ENCODE results near the gene LRFN3. TPM values are rescaled to one million over a fixed set of nuclear protein-coding genes. Genes with fewer than 3 reads are reported as not detected.
A peak's percentile ranks its signal among the peaks of the same experiment; 100 is the strongest.
"Not testable (repeated sequence)": the region's sequence is repeated elsewhere in the genome, so short reads cannot be mapped to it uniquely, and the experiment has no call there.

LRFN3 gene
- total RNA-seq, 1 donor from 2014 or later: 10.8 TPM

- no peaks in the 10 kb centered on the region for H3K9me3 Mint-ChIP-seq
- no peak overlapping the region for H3K4me3 Mint-ChIP-seq (ENCODE audit: low read depth)
- no peaks in the 10 kb centered on the region for H3K4me1 Mint-ChIP-seq (ENCODE audit: low read depth)
- no peaks in the 10 kb centered on the region for H3K36me3 Mint-ChIP-seq (ENCODE audit: low read depth)
- DNase-seq (ENCODE audit: low spot score): peak; percentile 19
- intact Hi-C loops (cut with micrococcal nuclease): no loop called here
- no peak overlapping the region for H3K27ac Mint-ChIP-seq
- peaks cover 5% of the 10 kb centered on the region for H3K27me3 Mint-ChIP-seq (ENCODE audit: low read depth)
These were observed 41.5 kb downstream of the LRFN3 start for GRCh38 chr19:35977446-35978222.

DNA sequence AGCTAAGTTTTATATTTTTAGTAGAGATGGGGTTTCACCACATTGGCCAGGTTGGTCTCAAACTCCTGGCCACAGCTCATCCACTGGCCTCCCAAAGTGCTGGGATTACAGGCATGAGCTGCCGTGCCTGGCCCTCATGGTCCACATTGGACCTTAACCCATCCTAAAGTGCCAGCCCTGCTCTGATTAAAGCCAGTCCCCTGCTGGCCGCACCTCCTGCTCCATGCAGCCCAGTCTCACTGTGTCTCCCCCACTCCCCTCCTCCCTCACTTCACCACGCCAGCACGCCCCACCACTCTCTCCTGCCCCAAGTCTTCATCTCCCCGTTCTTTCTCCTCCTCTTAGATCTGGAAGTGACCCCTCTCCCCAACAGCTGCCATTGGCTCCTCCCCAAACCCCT, 42.1 kb downstream of the LRFN3 start:
- Mint-ChIP-seq H3K4me1 (ENCODE audit: low read depth) (no peaks in the 10 kb centered on the region), H3K27ac (no peak overlapping the region), H3K9me3 (no peaks in the 10 kb centered on the region), H3K27me3 (ENCODE audit: low read depth) (peaks cover 5% of the 10 kb centered on the region), H3K36me3 (ENCODE audit: low read depth) (no peaks in the 10 kb centered on the region), H3K4me3 (ENCODE audit: low read depth) (no peak overlapping the region)
- no peak for DNase-seq (ENCODE audit: low spot score)
- intact Hi-C loops (cut with micrococcal nuclease): no loop called here

GRCh38 chr19:35978832-35979365, 42.7 kb downstream of the LRFN3 start:
- H3K4me3 Mint-ChIP-seq (ENCODE audit: low read depth): no peak overlapping the region
- no peaks in the 10 kb centered on the region for H3K36me3 Mint-ChIP-seq (ENCODE audit: low read depth)
- no peak overlapping the region for H3K27ac Mint-ChIP-seq
- no peaks in the 10 kb centered on the region for H3K9me3 Mint-ChIP-seq
- no peak for DNase-seq (ENCODE audit: low spot score)
- intact Hi-C loops (cut with micrococcal nuclease): no loop called here
- no peaks in the 10 kb centered on the region for H3K4me1 Mint-ChIP-seq (ENCODE audit: low read depth)
- peaks cover 5% of the 10 kb centered on the region for H3K27me3 Mint-ChIP-seq (ENCODE audit: low read depth)

- DNase-seq (ENCODE audit: low spot score); H3K36me3 Mint-ChIP-seq (ENCODE audit: low read depth); H3K9me3 Mint-ChIP-seq; H3K4me3 Mint-ChIP-seq (ENCODE audit: low read depth); H3K4me1 Mint-ChIP-seq (ENCODE audit: low read depth); intact Hi-C loops (cut with micrococcal nuclease); H3K27ac Mint-ChIP-seq: not testable (repeated sequence)
- H3K27me3 Mint-ChIP-seq (ENCODE audit: low read depth): peaks cover 19% of the 10 kb centered on the region
These were observed 44.8 kb downstream of the LRFN3 start for GRCh38 chr19:35980997-35981396.

GRCh38 chr19:35983177-35983576, 47.0 kb downstream of the LRFN3 start:
- intact Hi-C loops (cut with micrococcal nuclease): no loop called here
- H3K9me3 Mint-ChIP-seq: no peaks in the 10 kb centered on the region
- H3K27ac Mint-ChIP-seq: no peak overlapping the region
- H3K4me1 Mint-ChIP-seq (ENCODE audit: low read depth): peaks cover 2% of the 10 kb centered on the region
- peaks cover 30% of the 10 kb centered on the region for H3K27me3 Mint-ChIP-seq (ENCODE audit: low read depth)
- no peaks in the 10 kb centered on the region for H3K36me3 Mint-ChIP-seq (ENCODE audit: low read depth)
- DNase-seq (ENCODE audit: low spot score): no peak
- no peak overlapping the region for H3K4me3 Mint-ChIP-seq (ENCODE audit: low read depth)

GRCh38 chr19:35986111-35986510, 49.9 kb downstream of the LRFN3 start:
- Mint-ChIP-seq H3K9me3 (no peaks in the 10 kb centered on the region), H3K36me3 (ENCODE audit: low read depth) (no peaks in the 10 kb centered on the region), H3K4me3 (ENCODE audit: low read depth) (peak overlapping the region; percentile 53), H3K27ac (no peak overlapping the region), H3K27me3 (ENCODE audit: low read depth) (peaks cover 33% of the 10 kb centered on the region), H3K4me1 (ENCODE audit: low read depth) (peaks cover 2% of the 10 kb centered on the region)
- DNase-seq (ENCODE audit: low spot score): no peak
- intact Hi-C loops (cut with micrococcal nuclease): no loop called here

GRCh38 chr19:35986664-35987570, 50.7 kb downstream of the LRFN3 start:
- DNase-seq (ENCODE audit: low spot score): no peak
- H3K4me3 Mint-ChIP-seq (ENCODE audit: low read depth): peak overlapping the region; percentile 74
- H3K27ac Mint-ChIP-seq: no peak overlapping the region
- H3K27me3 Mint-ChIP-seq (ENCODE audit: low read depth): peaks cover 33% of the 10 kb centered on the region
- H3K4me1 Mint-ChIP-seq (ENCODE audit: low read depth): peaks cover 2% of the 10 kb centered on the region
- no peaks in the 10 kb centered on the region for H3K36me3 Mint-ChIP-seq (ENCODE audit: low read depth)
- H3K9me3 Mint-ChIP-seq: no peaks in the 10 kb centered on the region
- intact Hi-C loops (cut with micrococcal nuclease): no loop called here

GRCh38 chr19:35987571-35987896, 51.4 kb downstream of the LRFN3 start:
- H3K9me3 Mint-ChIP-seq: no peaks in the 10 kb centered on the region
- H3K27me3 Mint-ChIP-seq (ENCODE audit: low read depth): peaks cover 33% of the 10 kb centered on the region
- H3K27ac Mint-ChIP-seq: no peak overlapping the region
- no peaks in the 10 kb centered on the region for H3K36me3 Mint-ChIP-seq (ENCODE audit: low read depth)
- H3K4me1 Mint-ChIP-seq (ENCODE audit: low read depth): peaks cover 2% of the 10 kb centered on the region
- DNase-seq (ENCODE audit: low spot score): no peak
- no peak overlapping the region for H3K4me3 Mint-ChIP-seq (ENCODE audit: low read depth)
- intact Hi-C loops (cut with micrococcal nuclease): no loop called here

- no peaks in the 10 kb centered on the region for H3K36me3 Mint-ChIP-seq (ENCODE audit: low read depth)
- no peak for DNase-seq (ENCODE audit: low spot score)
- no peak overlapping the region for H3K4me3 Mint-ChIP-seq (ENCODE audit: low read depth)
- no peak overlapping the region for H3K27ac Mint-ChIP-seq
- H3K4me1 Mint-ChIP-seq (ENCODE audit: low read depth): peaks cover 2% of the 10 kb centered on the region
- peaks cover 33% of the 10 kb centered on the region for H3K27me3 Mint-ChIP-seq (ENCODE audit: low read depth)
- H3K9me3 Mint-ChIP-seq: no peaks in the 10 kb centered on the region
- intact Hi-C loops (cut with micrococcal nuclease): no loop called here
These were observed 52.6 kb downstream of the LRFN3 start for GRCh38 chr19:35988824-35989223.

DNA sequence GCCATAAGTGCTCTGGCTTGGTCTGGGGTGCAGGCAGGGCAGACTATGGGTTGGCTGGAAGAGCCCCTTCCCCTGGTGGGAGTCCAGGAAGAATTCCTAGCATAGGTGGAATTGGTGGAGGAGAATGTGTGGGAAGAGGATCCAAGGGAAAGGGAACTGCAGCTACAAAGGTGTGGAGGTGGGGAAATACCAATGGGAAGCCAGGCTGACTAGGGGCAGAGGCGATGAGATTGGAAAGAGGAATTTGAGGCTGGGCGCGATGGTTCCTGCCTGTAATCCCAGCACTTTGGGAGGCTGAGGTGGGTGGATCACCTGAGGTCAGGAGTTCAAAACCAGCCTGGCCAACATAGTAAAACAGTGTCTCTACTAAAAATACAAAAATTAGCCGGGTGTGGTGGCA, 54.0 kb downstream of the LRFN3 start:
- Mint-ChIP-seq H3K36me3 (ENCODE audit: low read depth) (no peaks in the 10 kb centered on the region), H3K9me3 (no peaks in the 10 kb centered on the region), H3K27ac (no peak overlapping the region), H3K4me3 (ENCODE audit: low read depth) (no peak overlapping the region), H3K27me3 (ENCODE audit: low read depth) (peaks cover 27% of the 10 kb centered on the region), H3K4me1 (ENCODE audit: low read depth) (peaks cover 8% of the 10 kb centered on the region)
- intact Hi-C loops (cut with micrococcal nuclease): loop anchor here (10.0 kb wide), 1 partner anchor 245 kb away; the partner anchor contains the start of genes IGFLR1, LIN37, PSENEN and U2AF1L4
- no peak for DNase-seq (ENCODE audit: low spot score)

DNA sequence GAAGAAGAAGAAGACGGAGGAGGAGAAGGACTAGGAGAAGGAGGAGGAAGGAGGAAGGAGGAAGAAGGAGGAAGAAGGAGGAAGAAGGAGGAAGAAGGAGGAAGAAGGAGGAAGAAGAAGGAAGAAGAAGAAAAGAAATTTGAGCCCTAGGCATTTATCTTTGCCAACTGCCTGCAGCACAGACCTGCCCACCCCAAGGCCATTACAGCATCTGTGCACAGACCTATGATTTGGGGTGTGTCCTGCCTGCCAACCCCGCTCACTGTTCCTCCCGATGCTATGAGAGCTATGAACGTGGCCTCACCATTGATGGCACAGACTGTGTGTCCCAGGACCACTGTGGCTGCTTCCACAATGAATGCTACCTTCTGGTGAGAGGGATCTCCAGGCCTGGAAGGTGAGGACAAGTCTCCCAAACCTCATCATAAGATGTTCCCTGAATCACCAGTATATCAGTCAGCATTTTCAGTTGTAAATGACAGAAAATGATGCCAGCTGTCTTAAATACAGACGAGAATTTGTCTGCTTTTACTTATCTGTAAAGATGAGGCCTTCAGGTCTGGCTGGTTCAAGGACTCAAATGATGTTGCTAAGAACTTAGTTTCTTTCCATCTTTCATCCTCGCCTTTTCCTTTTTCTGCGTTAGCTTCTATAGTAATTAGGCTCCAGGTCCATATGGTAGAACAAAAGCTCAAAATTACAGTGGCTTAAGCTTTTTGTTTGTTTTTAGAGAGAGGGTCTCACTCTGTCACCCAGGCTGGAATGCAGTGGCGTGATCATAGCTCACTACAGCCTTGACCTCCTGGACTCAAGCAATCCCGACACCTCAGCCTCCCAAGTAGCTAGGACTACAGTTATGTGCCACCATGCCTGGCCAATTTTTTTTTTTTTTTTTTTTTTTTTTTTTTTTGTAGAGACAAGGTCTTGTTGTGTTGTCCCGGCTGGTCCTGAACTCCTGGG, 54.9 kb downstream of the LRFN3 start:
- no peak for DNase-seq (ENCODE audit: low spot score)
- Mint-ChIP-seq H3K27ac (no peak overlapping the region), H3K4me3 (ENCODE audit: low read depth) (no peak overlapping the region), H3K4me1 (ENCODE audit: low read depth) (peaks cover 8% of the 10 kb centered on the region), H3K9me3 (no peaks in the 10 kb centered on the region), H3K27me3 (ENCODE audit: low read depth) (peaks cover 18% of the 10 kb centered on the region), H3K36me3 (ENCODE audit: low read depth) (peaks cover 5% of the 10 kb centered on the region)
- intact Hi-C loops (cut with micrococcal nuclease): loop anchor here (10.0 kb wide), 1 partner anchor 246 kb away; the partner anchor contains the start of genes IGFLR1, LIN37, PSENEN and U2AF1L4
